ENCODE results near the gene NOTCH1. TPM values are rescaled to one million over a fixed set of nuclear protein-coding genes. Genes with fewer than 3 reads are reported as not detected.

The NOTCH1 gene
- total and polyA plus RNA-seq, 12 donors: 0.81 to 31.5 (median 24.0) TPM

- Histone ChIP-seq H3K27ac (no peak overlapping the region), H3K27me3 (no peaks in the 10 kb centered on the region), H3K36me3 (replicated peaks in 1 of 2) (peaks cover 0 to 94% of the 10 kb centered on the region in 2 donors), H3K9me3 (replicated peaks in 1 of 3) (no peaks in the 10 kb centered on the region), H3K4me3 (no peak overlapping the region), H3K4me1 (replicated peaks in 1 of 2) (no peaks in the 10 kb centered on the region)
- TF ChIP-seq POLR2A (IDR thresholded peaks at IDR 0.05): no peak
- TF ChIP-seq, protein P1, sequence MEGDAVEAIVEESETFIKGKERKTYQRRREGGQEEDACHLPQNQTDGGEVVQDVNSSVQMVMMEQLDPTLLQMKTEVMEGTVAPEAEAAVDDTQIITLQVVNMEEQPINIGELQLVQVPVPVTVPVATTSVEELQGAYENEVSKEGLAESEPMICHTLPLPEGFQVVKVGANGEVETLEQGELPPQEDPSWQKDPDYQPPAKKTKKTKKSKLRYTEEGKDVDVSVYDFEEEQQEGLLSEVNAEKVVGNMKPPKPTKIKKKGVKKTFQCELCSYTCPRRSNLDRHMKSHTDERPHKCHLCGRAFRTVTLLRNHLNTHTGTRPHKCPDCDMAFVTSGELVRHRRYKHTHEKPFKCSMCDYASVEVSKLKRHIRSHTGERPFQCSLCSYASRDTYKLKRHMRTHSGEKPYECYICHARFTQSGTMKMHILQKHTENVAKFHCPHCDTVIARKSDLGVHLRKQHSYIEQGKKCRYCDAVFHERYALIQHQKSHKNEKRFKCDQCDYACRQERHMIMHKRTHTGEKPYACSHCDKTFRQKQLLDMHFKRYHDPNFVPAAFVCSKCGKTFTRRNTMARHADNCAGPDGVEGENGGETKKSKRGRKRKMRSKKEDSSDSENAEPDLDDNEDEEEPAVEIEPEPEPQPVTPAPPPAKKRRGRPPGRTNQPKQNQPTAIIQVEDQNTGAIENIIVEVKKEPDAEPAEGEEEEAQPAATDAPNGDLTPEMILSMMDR (IDR thresholded peaks at IDR 0.05): no peak
- DNase-seq: no peak
- intact Hi-C loops (cut with DNase I): no loop called here
- 80 to 96% (median 94%) methylated on average over 1 to 23 of the region's 23 CpGs for WGBS, 4 donors
Measured at GRCh38 chr9:136507992-136508375, 37.9 kb downstream of the NOTCH1 start.

GRCh38 chr9:136507221-136507991 lies 38.4 kb downstream of the NOTCH1 start:
- no peak for TF ChIP-seq POLR2A (IDR thresholded peaks at IDR 0.05)
- TF ChIP-seq, protein P1 (IDR thresholded peaks at IDR 0.05): no peak
- intact Hi-C loops (cut with DNase I): no loop called here
- H3K36me3 ChIP-seq (replicated peaks in 1 of 2): peaks cover 0 to 93% of the 10 kb centered on the region in 2 donors

DNA sequence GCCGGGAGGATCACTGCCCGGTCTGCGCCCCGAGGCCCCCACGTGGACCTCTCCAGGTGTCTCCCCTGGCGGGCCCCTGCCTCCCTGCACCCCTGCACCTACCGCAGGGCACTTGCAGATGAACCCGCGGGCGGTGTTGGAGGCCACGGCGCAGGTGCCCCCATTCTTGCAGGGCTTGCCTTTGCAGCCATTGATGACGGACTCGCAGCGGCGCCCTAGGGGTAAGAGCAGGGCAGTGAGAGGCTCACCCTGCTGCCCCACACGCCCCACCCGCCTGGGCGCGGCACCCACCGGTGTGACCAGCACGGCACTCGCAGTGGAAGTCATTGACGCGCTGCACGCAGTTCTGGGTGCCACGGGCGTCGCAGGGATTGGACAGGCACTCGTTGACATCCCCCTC lies 39.4 kb downstream of the NOTCH1 start:
- intact Hi-C loops (cut with DNase I): no loop called here

More at GRCh38 chr9:136507221-136507991, 38.4 kb downstream of the NOTCH1 start:
- Histone ChIP-seq H3K27me3 (no peaks in the 10 kb centered on the region), H3K9me3 (replicated peaks in 1 of 3) (no peaks in the 10 kb centered on the region), H3K4me3 (no peak overlapping the region), H3K4me1 (replicated peaks in 1 of 2) (no peaks in the 10 kb centered on the region), H3K27ac (no peak overlapping the region)
- 92 to 100% (median 95%) methylated on average over 1 to 28 of the region's 28 CpGs for WGBS, 4 donors
- DNase-seq: no peak

More for the DNA sequence above, 39.4 kb downstream of the NOTCH1 start:
- Histone ChIP-seq H3K4me3 (no peak overlapping the region), H3K36me3 (replicated peaks in 1 of 2) (peaks cover 0 to 93% of the 10 kb centered on the region in 2 donors), H3K27me3 (no peaks in the 10 kb centered on the region), H3K4me1 (replicated peaks in 1 of 2) (no peaks in the 10 kb centered on the region), H3K27ac (no peak overlapping the region), H3K9me3 (replicated peaks in 1 of 3) (no peaks in the 10 kb centered on the region)
- WGBS, 4 donors: 95 to 96% (median 95%) methylated on average over 17 to 30 of the region's 30 CpGs
- DNase-seq: no peak
- no peak for TF ChIP-seq POLR2A (IDR thresholded peaks at IDR 0.05)
- TF ChIP-seq, protein P1 (IDR thresholded peaks at IDR 0.05): no peak

All from adrenal gland (tissue), 12 donors.